SK-N-SH treated with all-trans-retinoic acid at 6 μM for 48 hours (cell line): Measurements from ENCODE around the gene HS6ST3.

Experiments
- ATAC-seq: fragments of 200-7000 bp; cut with Tn5 transposase; 3 replicates; pipeline ENCODE4 v1.9.1; 2020; ENCODE audit warnings: mild to moderate bottlenecking, moderate library complexity
- ARNTL ChIP-seq: fragments of 450-650 bp; formaldehyde crosslinking; IDR thresholded peaks from 2 replicates; pipeline ENCODE4 v1.5.0; 2020; ENCODE audit warnings: low read depth, mild to moderate bottlenecking, moderate library complexity, borderline replicate concordance
- BACH2 ChIP-seq: fragments of 250-450 bp; sonication (Bioruptor Pico); IDR thresholded peaks from 2 replicates; pipeline ENCODE4 v1.9.0; 2021; ENCODE audit warnings: mild to moderate bottlenecking, borderline replicate concordance
- CREB5 ChIP-seq: fragments of 250-450 bp; sonication (Bioruptor Pico); IDR thresholded peaks from 2 replicates; pipeline ENCODE4 v1.5.1; 2020; ENCODE audit warnings: low read depth, mild to moderate bottlenecking, moderate library complexity
- CSDC2 ChIP-seq: fragments of 250-450 bp; sonication (Bioruptor Pico); IDR thresholded peaks from 2 replicates; pipeline ENCODE4 v1.5.0; 2020; ENCODE audit warnings: mild to moderate bottlenecking, moderate library complexity
- ESRRG ChIP-seq: fragments of 250-450 bp; sonication (Bioruptor Pico); IDR thresholded peaks from 2 replicates; pipeline ENCODE4 v1.6.1; 2021; ENCODE audit warnings: mild to moderate bottlenecking
- GLIS3 ChIP-seq: fragments of 250-450 bp; sonication (Bioruptor Pico); IDR thresholded peaks from 2 replicates; pipeline ENCODE4 v1.5.0; 2020; ENCODE audit warnings: mild to moderate bottlenecking, moderate library complexity
- ISL1 ChIP-seq: fragments of 250-450 bp; sonication (Bioruptor Pico); IDR thresholded peaks from 2 replicates; pipeline ENCODE4 v2.1.2; 2022; ENCODE audit warnings: mild to moderate bottlenecking, moderate library complexity
- OSR1 ChIP-seq: fragments of 250-450 bp; sonication (Bioruptor Pico); IDR thresholded peaks from 2 replicates; pipeline ENCODE4 v1.8.0; 2022; ENCODE audit warnings: moderate library complexity, mild to moderate bottlenecking, inconsistent platforms
- POU6F1 ChIP-seq: fragments of 250-450 bp; sonication (Bioruptor Pico); IDR thresholded peaks from 2 replicates; pipeline ENCODE4 v1.8.0; 2021; ENCODE audit warnings: low read depth, mild to moderate bottlenecking, moderate library complexity, borderline replicate concordance
- PPARA ChIP-seq: fragments of 250-450 bp; sonication (Bioruptor Pico); IDR thresholded peaks from 2 replicates; pipeline ENCODE4 v1.5.0; 2020; ENCODE audit warnings: mild to moderate bottlenecking, borderline replicate concordance
- RARB ChIP-seq: fragments of 250-450 bp; sonication (Bioruptor Pico); IDR thresholded peaks from 2 replicates; pipeline ENCODE4 v1.8.0; 2021; ENCODE audit warnings: mild to moderate bottlenecking, moderate library complexity
- SNAI2 ChIP-seq: fragments of 250-450 bp; sonication (Bioruptor Pico); IDR thresholded peaks from 2 replicates; pipeline ENCODE4 v1.5.0; 2020; ENCODE audit warnings: mild to moderate bottlenecking, moderate library complexity
- TCF4 ChIP-seq: fragments of 250-450 bp; sonication (Bioruptor Pico); IDR thresholded peaks from 2 replicates; pipeline ENCODE4 v1.8.0; 2021; ENCODE audit warnings: mild to moderate bottlenecking, moderate library complexity, borderline replicate concordance
- TOX ChIP-seq: fragments of 250-450 bp; sonication (Bioruptor Pico); IDR thresholded peaks from 2 replicates; pipeline ENCODE4 v1.8.0; 2021; ENCODE audit warnings: mild to moderate bottlenecking, moderate library complexity, borderline replicate concordance
- ZC3H10 ChIP-seq: fragments of 250-450 bp; sonication (Bioruptor Pico); IDR thresholded peaks from 2 replicates; pipeline ENCODE4 v1.5.1; 2021; ENCODE audit warnings: mild to moderate bottlenecking, moderate library complexity
- ZFP3 ChIP-seq: fragments of 250-450 bp; sonication (Bioruptor Pico); IDR thresholded peaks from 2 replicates; pipeline ENCODE4 v1.5.0; 2020; ENCODE audit warnings: mild to moderate bottlenecking, moderate library complexity
- ZFP30 ChIP-seq: fragments of 450-650 bp; formaldehyde crosslinking; IDR thresholded peaks from 2 replicates; pipeline ENCODE4 v1.5.0; 2022; ENCODE audit warnings: mild to moderate bottlenecking, moderate library complexity
- ZNF565 ChIP-seq: fragments of 450-650 bp; formaldehyde crosslinking; conservative IDR thresholded peaks from 2 replicates; pipeline ENCODE4 v1.5.0; 2020; ENCODE audit warnings: low read depth, mild to moderate bottlenecking, moderate library complexity
- ZNF70 ChIP-seq: fragments of 450-650 bp; formaldehyde crosslinking; IDR thresholded peaks from 2 replicates; pipeline ENCODE4 v1.5.0; 2020; ENCODE audit warnings: mild to moderate bottlenecking, moderate library complexity
- ZNF8 ChIP-seq: fragments of 450-650 bp; formaldehyde crosslinking; IDR thresholded peaks from 2 replicates; pipeline ENCODE4 v1.5.0; 2020; ENCODE audit warnings: mild to moderate bottlenecking, moderate library complexity
- TF ChIP-seq, protein P1 (sequence below): fragments of 250-450 bp; sonication (Bioruptor Pico); IDR thresholded peaks from 2 replicates; pipeline ENCODE4 v1.5.0; 2020; ENCODE audit warnings: mild to moderate bottlenecking, moderate library complexity
- TF ChIP-seq, protein P2 (sequence below): fragments of 250-450 bp; sonication (Bioruptor Pico); IDR thresholded peaks from 2 replicates; pipeline ENCODE4 v1.5.1; 2021; ENCODE audit warnings: mild to moderate bottlenecking, moderate library complexity
- TF ChIP-seq, protein P3 (sequence below): fragments of 250-450 bp; sonication (Bioruptor Pico); IDR thresholded peaks from 2 replicates; pipeline ENCODE4 v1.8.0; 2020; ENCODE audit warnings: mild to moderate bottlenecking, moderate library complexity, borderline replicate concordance

HS6ST3 gene

DNA sequence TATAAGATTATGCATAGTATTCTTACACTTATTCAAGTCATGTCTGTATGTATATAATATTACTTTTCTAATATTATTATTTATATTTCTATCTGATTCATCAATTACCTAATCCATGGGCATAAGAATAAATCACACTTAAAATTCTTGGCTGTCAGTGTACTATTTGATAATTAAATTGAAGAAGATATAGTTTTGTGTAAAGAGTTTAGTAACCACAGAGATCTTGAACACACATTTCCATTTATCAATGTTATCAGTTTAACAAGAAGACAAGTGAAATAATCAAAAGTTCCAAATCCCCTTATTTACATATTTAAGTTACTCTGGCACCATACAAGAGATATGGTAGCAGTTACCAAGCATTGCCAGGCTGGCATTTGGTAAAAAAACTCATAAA is 659.9 kb downstream of the HS6ST3 start:
- TF ChIP-seq, protein P1, sequence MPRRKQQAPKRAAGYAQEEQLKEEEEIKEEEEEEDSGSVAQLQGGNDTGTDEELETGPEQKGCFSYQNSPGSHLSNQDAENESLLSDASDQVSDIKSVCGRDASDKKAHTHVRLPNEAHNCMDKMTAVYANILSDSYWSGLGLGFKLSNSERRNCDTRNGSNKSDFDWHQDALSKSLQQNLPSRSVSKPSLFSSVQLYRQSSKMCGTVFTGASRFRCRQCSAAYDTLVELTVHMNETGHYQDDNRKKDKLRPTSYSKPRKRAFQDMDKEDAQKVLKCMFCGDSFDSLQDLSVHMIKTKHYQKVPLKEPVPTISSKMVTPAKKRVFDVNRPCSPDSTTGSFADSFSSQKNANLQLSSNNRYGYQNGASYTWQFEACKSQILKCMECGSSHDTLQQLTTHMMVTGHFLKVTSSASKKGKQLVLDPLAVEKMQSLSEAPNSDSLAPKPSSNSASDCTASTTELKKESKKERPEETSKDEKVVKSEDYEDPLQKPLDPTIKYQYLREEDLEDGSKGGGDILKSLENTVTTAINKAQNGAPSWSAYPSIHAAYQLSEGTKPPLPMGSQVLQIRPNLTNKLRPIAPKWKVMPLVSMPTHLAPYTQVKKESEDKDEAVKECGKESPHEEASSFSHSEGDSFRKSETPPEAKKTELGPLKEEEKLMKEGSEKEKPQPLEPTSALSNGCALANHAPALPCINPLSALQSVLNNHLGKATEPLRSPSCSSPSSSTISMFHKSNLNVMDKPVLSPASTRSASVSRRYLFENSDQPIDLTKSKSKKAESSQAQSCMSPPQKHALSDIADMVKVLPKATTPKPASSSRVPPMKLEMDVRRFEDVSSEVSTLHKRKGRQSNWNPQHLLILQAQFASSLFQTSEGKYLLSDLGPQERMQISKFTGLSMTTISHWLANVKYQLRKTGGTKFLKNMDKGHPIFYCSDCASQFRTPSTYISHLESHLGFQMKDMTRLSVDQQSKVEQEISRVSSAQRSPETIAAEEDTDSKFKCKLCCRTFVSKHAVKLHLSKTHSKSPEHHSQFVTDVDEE (CRISPR knock-in tag), result no peak
- TF ChIP-seq, protein P2, sequence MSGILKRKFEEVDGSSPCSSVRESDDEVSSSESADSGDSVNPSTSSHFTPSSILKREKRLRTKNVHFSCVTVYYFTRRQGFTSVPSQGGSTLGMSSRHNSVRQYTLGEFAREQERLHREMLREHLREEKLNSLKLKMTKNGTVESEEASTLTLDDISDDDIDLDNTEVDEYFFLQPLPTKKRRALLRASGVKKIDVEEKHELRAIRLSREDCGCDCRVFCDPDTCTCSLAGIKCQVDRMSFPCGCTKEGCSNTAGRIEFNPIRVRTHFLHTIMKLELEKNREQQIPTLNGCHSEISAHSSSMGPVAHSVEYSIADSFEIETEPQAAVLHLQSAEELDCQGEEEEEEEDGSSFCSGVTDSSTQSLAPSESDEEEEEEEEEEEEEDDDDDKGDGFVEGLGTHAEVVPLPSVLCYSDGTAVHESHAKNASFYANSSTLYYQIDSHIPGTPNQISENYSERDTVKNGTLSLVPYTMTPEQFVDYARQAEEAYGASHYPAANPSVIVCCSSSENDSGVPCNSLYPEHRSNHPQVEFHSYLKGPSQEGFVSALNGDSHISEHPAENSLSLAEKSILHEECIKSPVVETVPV (CRISPR knock-in tag), result peak; percentile 61; the same call in 1 of the 2 replicates
- peak; percentile 93 for TF ChIP-seq ISL1 (CRISPR knock-in tag)
- no peak for TF ChIP-seq TOX (CRISPR knock-in tag)
- no peak for TF ChIP-seq ZNF565 (CRISPR knock-in tag)
- TF ChIP-seq CSDC2 (CRISPR knock-in tag), result no peak
- peak; percentile 92 for TF ChIP-seq CREB5 (CRISPR knock-in tag)
- no peak for TF ChIP-seq ZNF70 (CRISPR knock-in tag)
- TF ChIP-seq GLIS3 (CRISPR knock-in tag), result peak; percentile 66; the same call in 1 of the 2 replicates
- TF ChIP-seq ZNF8 (CRISPR knock-in tag), result no peak
- TF ChIP-seq ZFP30 (CRISPR knock-in tag), result no peak
- no peak for TF ChIP-seq ESRRG (CRISPR knock-in tag)
- TF ChIP-seq OSR1 (CRISPR knock-in tag), result no peak
- no peak for TF ChIP-seq BACH2
- TF ChIP-seq PPARA (CRISPR knock-in tag), result no peak
- TF ChIP-seq, protein P3, sequence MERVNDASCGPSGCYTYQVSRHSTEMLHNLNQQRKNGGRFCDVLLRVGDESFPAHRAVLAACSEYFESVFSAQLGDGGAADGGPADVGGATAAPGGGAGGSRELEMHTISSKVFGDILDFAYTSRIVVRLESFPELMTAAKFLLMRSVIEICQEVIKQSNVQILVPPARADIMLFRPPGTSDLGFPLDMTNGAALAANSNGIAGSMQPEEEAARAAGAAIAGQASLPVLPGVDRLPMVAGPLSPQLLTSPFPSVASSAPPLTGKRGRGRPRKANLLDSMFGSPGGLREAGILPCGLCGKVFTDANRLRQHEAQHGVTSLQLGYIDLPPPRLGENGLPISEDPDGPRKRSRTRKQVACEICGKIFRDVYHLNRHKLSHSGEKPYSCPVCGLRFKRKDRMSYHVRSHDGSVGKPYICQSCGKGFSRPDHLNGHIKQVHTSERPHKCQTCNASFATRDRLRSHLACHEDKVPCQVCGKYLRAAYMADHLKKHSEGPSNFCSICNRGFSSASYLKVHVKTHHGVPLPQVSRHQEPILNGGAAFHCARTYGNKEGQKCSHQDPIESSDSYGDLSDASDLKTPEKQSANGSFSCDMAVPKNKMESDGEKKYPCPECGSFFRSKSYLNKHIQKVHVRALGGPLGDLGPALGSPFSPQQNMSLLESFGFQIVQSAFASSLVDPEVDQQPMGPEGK (CRISPR knock-in tag), result peak; percentile 60; the same call in 1 of the 2 replicates
- TF ChIP-seq ZFP3 (CRISPR knock-in tag), result 0 out of 2 replicates have a peak, but pooled peaks have one; percentile 39
- peak; percentile 37; the same call in 1 of the 2 replicates for TF ChIP-seq TCF4 (CRISPR knock-in tag)
- no peak for TF ChIP-seq RARB (CRISPR knock-in tag)
- TF ChIP-seq ZC3H10, result no peak
- no peak for TF ChIP-seq ARNTL (CRISPR knock-in tag)
- no peak for TF ChIP-seq SNAI2
- TF ChIP-seq POU6F1 (CRISPR knock-in tag), result no peak
- TF ChIP-seq, all 23 proteins: peak for 7
- no peak for ATAC-seq

GRCh38 chr13:96751089-96751488 is 661.2 kb downstream of the HS6ST3 start:
- TF ChIP-seq CREB5 (CRISPR knock-in tag), result peak; percentile 55; the same call in 1 of the 2 replicates
- no peak for TF ChIP-seq ZFP30 (CRISPR knock-in tag)
- no peak for TF ChIP-seq CSDC2 (CRISPR knock-in tag)

More at GRCh38 chr13:96751089-96751488, 661.2 kb downstream of the HS6ST3 start:
- ATAC-seq, result no peak
